SK-N-SH (cell line): ENCODE data around the gene IKZF1. TPM values are rescaled to one million over a fixed set of nuclear protein-coding genes. Genes with fewer than 3 reads are reported as not detected.

Source experiments
- CTCF ChIA-PET: fragments of 300-600, 350-600 bp; formaldehyde crosslinking; extraction: SDS; loops from one replicate; lab custom pipeline; 2021; lab: Yijun Ruan, JAX
- POLR2A ChIA-PET: fragments of 350-600 bp; sonication (Branson Sonifier 250); formaldehyde crosslinking; extraction: SDS; loops from one replicate; lab custom pipeline; 2020; ENCODE audit warnings: antibody characterized with exemption, inconsistent platforms; lab: Yijun Ruan, JAX
- DNase-seq: peaks from one replicate; pipeline ENCODE4 v3.0.0; 2012
- H2AFZ ChIP-seq: fragments of 200-600 bp; sonication (generic); 2 replicates; pipeline ENCODE4 v1.8.1; 2016; ENCODE audit warnings: antibody characterized with exemption, mild to moderate bottlenecking, low read depth
- H3F3A ChIP-seq: fragments of 200-600 bp; sonication (generic); replicated peaks from 2 replicates; pipeline ENCODE3; 2016; ENCODE audit warnings: antibody characterized with exemption, mild to moderate bottlenecking; ENCODE audit not compliant: insufficient read depth
- H3K27ac ChIP-seq, 2 experiments: fragments of 200-500 bp in 1 of 2; fragments of 200-600 bp in 1 of 2; sonication (Bioruptor generic) in 1 of 2; sonication (generic), shearing (Covaris generic) in 1 of 2; 2 replicates each; pipeline versions ENCODE4 v1.5.1 to v1.6.1; 2014 to 2016; ENCODE audit warnings: low read depth in 2 of 2, inconsistent platforms in 1 of 2, low read length in 1 of 2, mild to moderate bottlenecking in 1 of 2, mixed read lengths in 1 of 2
- H3K27me3 ChIP-seq: fragments of 200-600 bp; sonication (generic), shearing (Covaris generic); 2 replicates; pipeline ENCODE4 v1.6.1; 2016; ENCODE audit warnings: mixed run types; ENCODE audit not compliant: insufficient read depth
- H3K36me3 ChIP-seq, 2 experiments: fragments of 200-500 bp in 1 of 2; fragments of 200-600 bp in 1 of 2; sonication (Bioruptor generic) in 1 of 2; sonication (generic) in 1 of 2; replicated peaks in 1 of 2; 2 replicates each; pipeline versions ENCODE3 to v1.5.1; 2014 to 2016; ENCODE audit warnings: low read length in 1 of 2, mild to moderate bottlenecking in 1 of 2; ENCODE audit not compliant: insufficient read depth in 2 of 2, control insufficient read depth in 1 of 2
- H3K4me1 ChIP-seq, 2 experiments: fragments of 200-500 bp in 1 of 2; fragments of 200-600 bp in 1 of 2; sonication (Bioruptor generic) in 1 of 2; sonication (generic), shearing (Covaris generic) in 1 of 2; 2 replicates each; pipeline versions ENCODE4 v1.5.1 to v1.6.1; 2014 to 2016; ENCODE audit warnings: low read depth in 1 of 2, low read length in 1 of 2, mixed run types in 1 of 2; ENCODE audit not compliant: insufficient read depth in 2 of 2, control insufficient read depth in 1 of 2
- H3K4me2 ChIP-seq: fragments of 200-600 bp; sonication (generic), shearing (Covaris generic); 2 replicates; pipeline ENCODE4 v1.6.1; 2017; ENCODE audit warnings: mixed run types
- H3K4me3 ChIP-seq, 2 experiments: fragments of 200-500 bp in 1 of 2; fragments of 200-600 bp in 1 of 2; sonication (Bioruptor generic) in 1 of 2; sonication (generic), shearing (Covaris generic) in 1 of 2; 2 replicates each; pipeline versions ENCODE4 v1.5.1 to v1.8.1; 2014 to 2016; ENCODE audit warnings: low read depth in 2 of 2, inconsistent platforms in 1 of 2, low read length in 1 of 2, mild to moderate bottlenecking in 1 of 2, mixed read lengths in 1 of 2, moderate library complexity in 1 of 2
- H3K79me2 ChIP-seq: fragments of 200-600 bp; sonication (generic); 2 replicates; pipeline ENCODE4 v1.8.1; 2017; ENCODE audit warnings: mild to moderate bottlenecking; ENCODE audit not compliant: insufficient read depth
- H3K9ac ChIP-seq: fragments of 200-600 bp; sonication (generic); 2 replicates; pipeline ENCODE4 v1.6.1; 2017; ENCODE audit warnings: mixed run types
- H3K9me2 ChIP-seq: fragments of 200-600 bp; sonication (generic); 2 replicates; pipeline ENCODE4 v1.6.1; 2017; ENCODE audit warnings: mixed run types
- H3K9me3 ChIP-seq: fragments of 200-600 bp; sonication (generic); 2 replicates; pipeline ENCODE4 v1.6.1; 2017; ENCODE audit warnings: mixed run types, mild to moderate bottlenecking, moderate library complexity
- H4K20me1 ChIP-seq: fragments of 200-600 bp; sonication (generic); 2 replicates; pipeline ENCODE4 v1.6.1; 2017; ENCODE audit warnings: mild to moderate bottlenecking, mixed run types; ENCODE audit not compliant: insufficient read depth
- CHD2 ChIP-seq: fragments of 150-350 bp; IDR thresholded peaks from 2 replicates; pipeline ENCODE4 v1.6.1; 2018; ENCODE audit warnings: low read length; ENCODE audit not compliant: partially characterized antibody
- ELF1 ChIP-seq: IDR thresholded peaks from 2 replicates; pipeline ENCODE4 v1.4.0; 2012
- EZH2phosphoT487 ChIP-seq: fragments of 200-600 bp; sonication (generic); IDR thresholded peaks from 2 replicates; pipeline ENCODE4 v1.6.1; 2017; ENCODE audit warnings: low read depth, mixed run types, mild to moderate bottlenecking, antibody characterized with exemption, moderate library complexity, borderline replicate concordance
- FOXM1 ChIP-seq: IDR thresholded peaks from 2 replicates; pipeline ENCODE4 v1.4.0; 2012; ENCODE audit warnings: low read depth, mild to moderate bottlenecking
- JUND ChIP-seq: IDR thresholded peaks from 2 replicates; pipeline ENCODE4 v1.4.0; 2012
- MEF2A ChIP-seq: IDR thresholded peaks from 2 replicates; pipeline ENCODE4 v1.4.0; 2012; ENCODE audit warnings: low read depth, borderline replicate concordance
- MXI1 ChIP-seq: IDR thresholded peaks from 2 replicates; pipeline ENCODE4 v1.6.1; 2012; ENCODE audit warnings: mild to moderate bottlenecking, low read depth, low read length, improper control_type of control experiment
- NFIC ChIP-seq: IDR thresholded peaks from 2 replicates; pipeline ENCODE4 v1.4.0; 2012; ENCODE audit warnings: borderline replicate concordance
- NRF1 ChIP-seq: IDR thresholded peaks from 2 replicates; pipeline ENCODE4 v1.6.1; 2012; ENCODE audit warnings: low read depth, mild to moderate bottlenecking, low read length
- POLR2AphosphoS5 ChIP-seq: IDR thresholded peaks from 2 replicates; pipeline ENCODE4 v1.6.1; 2012; ENCODE audit warnings: low read depth, low read length
- RFX5 ChIP-seq: IDR thresholded peaks from 2 replicates; pipeline ENCODE4 v1.6.1; 2012; ENCODE audit warnings: mild to moderate bottlenecking, improper control_type of control experiment, low read length
- SIN3A ChIP-seq: IDR thresholded peaks from 2 replicates; pipeline ENCODE4 v1.6.1; 2012; ENCODE audit warnings: low read depth, mild to moderate bottlenecking, low read length, moderate library complexity, borderline replicate concordance
- SMC3 ChIP-seq: IDR thresholded peaks from 2 replicates; pipeline ENCODE4 v1.6.1; 2012; ENCODE audit warnings: low read depth, low read length, improper control_type of control experiment
- YY1 ChIP-seq: IDR thresholded peaks from 2 replicates; pipeline ENCODE4 v1.4.0; 2012; ENCODE audit warnings: low read depth, mild to moderate bottlenecking
- WGBS: methylation state at CpG from one replicate; pipeline ENCODE4 v1.1.6; 2017; ENCODE audit warnings: low lambda C conversion rate; 5-methylcytosine and 5-hydroxymethylcytosine counted together
- polyA plus RNA-seq, 3 experiments: library from polyadenylated mRNA; depleted of rRNA; stranded (reverse); fragments of >200 nt; gene quantifications; 2 replicates each; pipeline ENCODE4 v1.2.3, GENCODE V29; 2012
- TF ChIP-seq, protein P1 (sequence below): IDR thresholded peaks from 2 replicates; pipeline ENCODE4 v1.4.0; 2012; ENCODE audit warnings: low read depth
- TF ChIP-seq, protein P2 (sequence below): fragments of 200-600 bp; sonication (generic); IDR thresholded peaks from 2 replicates; pipeline ENCODE4 v1.6.1; 2017; ENCODE audit warnings: antibody characterized with exemption, mild to moderate bottlenecking, moderate library complexity

Gene IKZF1
- polyA plus RNA-seq, 1 of the 3 experiments (the other 2 are of a cell fraction): not detected

- TF ChIP-seq CHD2: no peak
Observed at GRCh38 chr7:50305583-50306493, 1.3 kb downstream of the IKZF1 start (continued).

- no peaks in the 10 kb centered on the region; the same call in 1 of the 2 replicates for H3K9me3 ChIP-seq
- no peak overlapping the region for H3K4me2 ChIP-seq
- peaks cover 0 to 3% of the 10 kb centered on the region in 2 experiments; a peak in 1 of 4 replicates for H3K4me1 ChIP-seq
- ChIA-PET POLR2A (no interaction called here), CTCF (interaction anchor here (1.2 kb wide), 1 partner anchor 30 kb away, joined by 3 read pairs; no protein-coding TSS in a partner anchor)
- 56% methylated on average over 10 of the region's 10 CpGs for WGBS
- no peak for TF ChIP-seq MEF2A
- no peak for TF ChIP-seq POLR2AphosphoS5
- TF ChIP-seq, protein P1, sequence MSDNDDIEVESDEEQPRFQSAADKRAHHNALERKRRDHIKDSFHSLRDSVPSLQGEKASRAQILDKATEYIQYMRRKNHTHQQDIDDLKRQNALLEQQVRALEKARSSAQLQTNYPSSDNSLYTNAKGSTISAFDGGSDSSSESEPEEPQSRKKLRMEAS: no peak
- no peak for TF ChIP-seq NRF1
- TF ChIP-seq SMC3: no peak
- TF ChIP-seq ELF1: no peak
- TF ChIP-seq JUND: no peak
- H3K36me3 ChIP-seq: no peaks in the 10 kb centered on the region
- no peak overlapping the region for H2AFZ ChIP-seq
- no peaks in the 10 kb centered on the region for H3F3A ChIP-seq
- H3K9me2 ChIP-seq: no peaks in the 10 kb centered on the region
- no peak overlapping the region for H3K4me3 ChIP-seq
- no peaks in the 10 kb centered on the region for H3K79me2 ChIP-seq
- H4K20me1 ChIP-seq: no peaks in the 10 kb centered on the region
- H3K27me3 ChIP-seq: peaks cover 24% of the 10 kb centered on the region
- no peak for DNase-seq
- H3K27ac ChIP-seq: no peak overlapping the region
- H3K9ac ChIP-seq: no peak overlapping the region
Observed at GRCh38 chr7:50306494-50307367, 2.2 kb downstream of the IKZF1 start.

DNA sequence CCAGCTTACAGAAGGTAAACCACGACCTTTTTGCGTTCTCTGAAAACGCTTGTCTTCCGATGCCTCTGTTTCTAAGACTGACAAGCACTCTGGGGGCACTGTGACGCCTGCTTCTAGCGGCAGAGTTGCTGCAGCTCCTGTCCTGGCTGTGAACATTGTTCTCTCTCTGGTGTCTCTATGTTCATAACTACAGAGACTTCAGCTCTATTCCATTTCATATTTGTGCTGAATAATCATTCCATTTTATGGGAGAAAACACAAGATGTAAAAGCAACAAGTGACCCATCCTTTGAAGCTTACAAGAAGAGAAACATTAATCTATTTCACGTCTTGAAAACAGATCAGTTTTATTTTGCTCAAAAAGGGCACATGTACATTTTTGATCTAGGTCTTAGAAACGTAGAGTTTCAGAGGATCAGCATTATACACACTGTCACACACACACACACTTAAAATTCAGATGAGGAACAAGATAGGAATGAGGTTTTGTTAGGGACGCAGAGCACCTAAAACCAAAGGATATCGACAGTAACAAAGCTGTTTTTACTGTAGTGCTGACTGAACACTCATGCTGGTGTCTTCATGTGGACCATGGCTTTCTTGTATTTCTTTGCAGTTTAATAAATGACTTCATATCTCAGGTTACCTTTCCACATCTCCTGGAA lies 3.0 kb downstream of the IKZF1 start:
- H3K27me3 ChIP-seq: peaks cover 23% of the 10 kb centered on the region
- H3K79me2 ChIP-seq: no peaks in the 10 kb centered on the region
- no peaks in the 10 kb centered on the region for H3K9me2 ChIP-seq
- no peak for DNase-seq
- 48% methylated on average over 10 of the region's 10 CpGs for WGBS
- H3K36me3 ChIP-seq: no peaks in the 10 kb centered on the region
- no peaks in the 10 kb centered on the region for H3F3A ChIP-seq
- H3K4me1 ChIP-seq: peaks cover 0 to 3% of the 10 kb centered on the region in 2 experiments; a peak in 1 of 4 replicates
- CTCF ChIA-PET: interaction anchor here (0.6 to 1.2 kb wide), 3 partner anchors 13 to 29 kb away, joined by 3 read pairs; no protein-coding TSS in a partner anchor
- peaks cover 2% of the 10 kb centered on the region; the same call in 1 of the 2 replicates for H3K9me3 ChIP-seq
- no peak overlapping the region for H3K4me2 ChIP-seq
- no peak overlapping the region for H2AFZ ChIP-seq
- no peak overlapping the region for H3K4me3 ChIP-seq
- no peaks in the 10 kb centered on the region for H4K20me1 ChIP-seq
- TF ChIP-seq RFX5: no peak
- TF ChIP-seq YY1: no peak
- no peak for TF ChIP-seq MXI1
- TF ChIP-seq, protein P2, sequence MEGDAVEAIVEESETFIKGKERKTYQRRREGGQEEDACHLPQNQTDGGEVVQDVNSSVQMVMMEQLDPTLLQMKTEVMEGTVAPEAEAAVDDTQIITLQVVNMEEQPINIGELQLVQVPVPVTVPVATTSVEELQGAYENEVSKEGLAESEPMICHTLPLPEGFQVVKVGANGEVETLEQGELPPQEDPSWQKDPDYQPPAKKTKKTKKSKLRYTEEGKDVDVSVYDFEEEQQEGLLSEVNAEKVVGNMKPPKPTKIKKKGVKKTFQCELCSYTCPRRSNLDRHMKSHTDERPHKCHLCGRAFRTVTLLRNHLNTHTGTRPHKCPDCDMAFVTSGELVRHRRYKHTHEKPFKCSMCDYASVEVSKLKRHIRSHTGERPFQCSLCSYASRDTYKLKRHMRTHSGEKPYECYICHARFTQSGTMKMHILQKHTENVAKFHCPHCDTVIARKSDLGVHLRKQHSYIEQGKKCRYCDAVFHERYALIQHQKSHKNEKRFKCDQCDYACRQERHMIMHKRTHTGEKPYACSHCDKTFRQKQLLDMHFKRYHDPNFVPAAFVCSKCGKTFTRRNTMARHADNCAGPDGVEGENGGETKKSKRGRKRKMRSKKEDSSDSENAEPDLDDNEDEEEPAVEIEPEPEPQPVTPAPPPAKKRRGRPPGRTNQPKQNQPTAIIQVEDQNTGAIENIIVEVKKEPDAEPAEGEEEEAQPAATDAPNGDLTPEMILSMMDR: no peak
- no peak for TF ChIP-seq SIN3A
- TF ChIP-seq NFIC: no peak
- TF ChIP-seq FOXM1: no peak
- TF ChIP-seq EZH2phosphoT487: no peak
- no peak overlapping the region for H3K27ac ChIP-seq
- H3K9ac ChIP-seq: no peak overlapping the region
- POLR2A ChIA-PET: no interaction called here
